H9 (cell line): Measurements from ENCODE around the gene CIDEC. TPM values are rescaled to one million over a fixed set of nuclear protein-coding genes. Genes with fewer than 3 reads are reported as not detected.

Source experiments
- DNase-seq: peaks from one replicate; pipeline ENCODE4 v3.0.0-alpha.2; 2017
- H2AFZ ChIP-seq: one replicate; pipeline ENCODE4 v1.6.1; 2013; ENCODE audit warnings: mild to moderate bottlenecking, low read length, control low read depth, moderate library complexity
- H2AK5ac ChIP-seq: 2 replicates; pipeline ENCODE4 v1.6.1; 2013; ENCODE audit warnings: low read length, control low read depth, mixed read lengths; ENCODE audit not compliant: insufficient read length
- H2BK120ac ChIP-seq: one replicate; pipeline ENCODE4 v1.6.1; 2013; ENCODE audit warnings: low read depth, mild to moderate bottlenecking, low read length, control low read depth, inconsistent platforms; ENCODE audit not compliant: poor library complexity, severe bottlenecking
- H2BK12ac ChIP-seq: 2 replicates; pipeline ENCODE4 v1.6.1; 2013; ENCODE audit warnings: low read length, control low read depth, mixed read lengths, low read depth; ENCODE audit not compliant: insufficient read length
- H2BK15ac ChIP-seq: 2 replicates; pipeline ENCODE4 v1.6.1; 2013; ENCODE audit warnings: low read depth, low read length, control low read depth
- H2BK20ac ChIP-seq: one replicate; pipeline ENCODE4 v1.6.1; 2013; ENCODE audit warnings: low read depth, mild to moderate bottlenecking, low read length, control low read depth, inconsistent platforms; ENCODE audit not compliant: poor library complexity, severe bottlenecking
- H2BK5ac ChIP-seq: 2 replicates; pipeline ENCODE4 v1.6.1; 2013; ENCODE audit warnings: low read length, control low read depth, mixed read lengths; ENCODE audit not compliant: insufficient read length
- H3K14ac ChIP-seq: 2 replicates; pipeline ENCODE4 v1.6.1; 2013; ENCODE audit warnings: low read length, control low read depth; ENCODE audit not compliant: insufficient read depth
- H3K18ac ChIP-seq: 2 replicates; pipeline ENCODE4 v1.6.1; 2013; ENCODE audit warnings: low read depth, mild to moderate bottlenecking, mixed read lengths, low read length, control low read depth; ENCODE audit not compliant: insufficient read length
- H3K23ac ChIP-seq: 2 replicates; pipeline ENCODE4 v1.6.1; 2013; ENCODE audit warnings: low read length, control low read depth, mixed read lengths, low read depth; ENCODE audit not compliant: insufficient read length
- H3K23me2 ChIP-seq: 2 replicates; pipeline ENCODE4 v1.6.1; 2013; ENCODE audit warnings: low read depth, mild to moderate bottlenecking, mixed read lengths, low read length, control low read depth; ENCODE audit not compliant: insufficient read length, poor library complexity, severe bottlenecking
- H3K27ac ChIP-seq: 2 replicates; pipeline ENCODE4 v1.5.1; 2013; ENCODE audit warnings: low read length, control low read depth, mixed read lengths, low read depth; ENCODE audit not compliant: insufficient read length
- H3K27me3 ChIP-seq: 2 replicates; pipeline ENCODE4 v1.6.1; 2013; ENCODE audit warnings: low read length, control low read depth, inconsistent platforms; ENCODE audit not compliant: insufficient read depth
- H3K4ac ChIP-seq: 2 replicates; pipeline ENCODE4 v1.6.1; 2013; ENCODE audit warnings: low read depth, mild to moderate bottlenecking, control low read depth, inconsistent platforms, low read length, moderate library complexity
- H3K4me1 ChIP-seq: 2 replicates; pipeline ENCODE4 v1.6.1; 2013; ENCODE audit warnings: low read length, control low read depth, inconsistent platforms; ENCODE audit not compliant: insufficient read depth
- H3K4me2 ChIP-seq: 2 replicates; pipeline ENCODE4 v1.6.1; 2013; ENCODE audit warnings: low read length, control low read depth, mixed read lengths; ENCODE audit not compliant: insufficient read length, insufficient read depth
- H3K56ac ChIP-seq: 2 replicates; pipeline ENCODE4 v1.6.1; 2013; ENCODE audit warnings: low read depth, mild to moderate bottlenecking, mixed read lengths, low read length, control low read depth; ENCODE audit not compliant: insufficient read length
- H3K79me1 ChIP-seq: 2 replicates; pipeline ENCODE4 v1.6.1; 2013; ENCODE audit warnings: low read depth, mild to moderate bottlenecking, moderate library complexity, low read length, control low read depth, inconsistent platforms; ENCODE audit not compliant: insufficient read depth, poor library complexity, severe bottlenecking
- H3K79me2 ChIP-seq: 2 replicates; pipeline ENCODE4 v1.6.1; 2013; ENCODE audit warnings: low read length, control low read depth, inconsistent platforms; ENCODE audit not compliant: insufficient read depth
- H3K9ac ChIP-seq: 2 replicates; pipeline ENCODE4 v1.6.1; 2013; ENCODE audit warnings: low read length, control low read depth, mixed read lengths; ENCODE audit not compliant: insufficient read length; ENCODE audit errors: extremely low read depth
- H3K9me3 ChIP-seq: one replicate; pipeline ENCODE4 v1.6.1; 2013; ENCODE audit warnings: low read depth, low read length, inconsistent platforms; ENCODE audit not compliant: control insufficient read depth
- H3T11ph ChIP-seq: one replicate; pipeline ENCODE4 v1.6.1; 2013; ENCODE audit warnings: mild to moderate bottlenecking, low read length, control low read depth, inconsistent platforms
- H4K20me1 ChIP-seq: one replicate; pipeline ENCODE4 v1.6.1; 2013; ENCODE audit not compliant: control insufficient read depth, insufficient read length, insufficient read depth
- H4K5ac ChIP-seq: 2 replicates; pipeline ENCODE4 v1.6.1; 2013; ENCODE audit warnings: low read depth, mild to moderate bottlenecking, mixed read lengths, low read length, control low read depth; ENCODE audit not compliant: insufficient read length
- H4K8ac ChIP-seq: replicated peaks from 2 replicates; pipeline ENCODE4 v1.6.1; 2013; ENCODE audit warnings: low read length, control low read depth, mixed read lengths, low read depth; ENCODE audit not compliant: insufficient read length
- H4K91ac ChIP-seq: 2 replicates; pipeline ENCODE4 v1.6.1; 2013; ENCODE audit warnings: low read depth, mild to moderate bottlenecking, moderate library complexity, mixed read lengths, low read length, control low read depth; ENCODE audit not compliant: insufficient read length
- H3K27ac Mint-ChIP-seq, 3 experiments: 2 replicates in 2 of 3; 3 replicates in 1 of 3; pipeline ENCODE4 v1.8.0; 2020 to 2021; ENCODE audit warnings: mixed read lengths in 3 of 3, mild to moderate bottlenecking in 1 of 3, moderate library complexity in 1 of 3
- H3K27me3 Mint-ChIP-seq: 2 replicates; pipeline ENCODE4 v1.8.0; 2021; ENCODE audit warnings: low read depth, mild to moderate bottlenecking, moderate library complexity, mixed read lengths
- H3K36me3 Mint-ChIP-seq, 3 experiments: 2 replicates in 2 of 3; 3 replicates in 1 of 3; pipeline ENCODE4 v1.8.0; 2020 to 2021; ENCODE audit warnings: low read depth in 3 of 3, mixed read lengths in 3 of 3; ENCODE audit not compliant: insufficient read depth in 1 of 3
- H3K4me1 Mint-ChIP-seq, 2 experiments: 2 replicates each; pipeline ENCODE4 v1.8.0; 2020; ENCODE audit warnings: mixed read lengths in 2 of 2
- H3K4me3 Mint-ChIP-seq, 2 experiments: 2 replicates in 1 of 2; 3 replicates in 1 of 2; pipeline ENCODE4 v1.8.0; 2020 to 2021; ENCODE audit warnings: mild to moderate bottlenecking in 2 of 2, mixed read lengths in 2 of 2, moderate library complexity in 1 of 2
- H3K9me3 Mint-ChIP-seq, 2 experiments: 2 replicates in 1 of 2; 3 replicates in 1 of 2; pipeline ENCODE4 v1.8.0; 2020; ENCODE audit warnings: mild to moderate bottlenecking in 2 of 2, mixed read lengths in 2 of 2, moderate library complexity in 1 of 2
- WGBS: extraction: QIAGEN DNeasy Blood & Tissue Kit; methylation state at CpG from one replicate; pipeline ENCODE4 v1.1.7; 2013; ENCODE audit warnings: missing lambda C conversion rate, low lambda C conversion rate, mixed read lengths; ENCODE audit not compliant: insufficient read length; ENCODE audit errors: extremely low coverage; 5-methylcytosine and 5-hydroxymethylcytosine counted together
- total RNA-seq: library from RNA; stranded (reverse); gene quantifications from 2 replicates; pipeline ENCODE4 v1.2.1, GENCODE V29; 2021
- TF ChIP-seq, protein P1 (sequence below): fragments of 200-600 bp; sonication (generic); conservative IDR thresholded peaks from 3 replicates; pipeline ENCODE4 v1.8.0; 2021; ENCODE audit warnings: antibody characterized with exemption, mild to moderate bottlenecking

CIDEC gene
- total RNA-seq, 1 experiment from 2014 or later: not detected

DNA sequence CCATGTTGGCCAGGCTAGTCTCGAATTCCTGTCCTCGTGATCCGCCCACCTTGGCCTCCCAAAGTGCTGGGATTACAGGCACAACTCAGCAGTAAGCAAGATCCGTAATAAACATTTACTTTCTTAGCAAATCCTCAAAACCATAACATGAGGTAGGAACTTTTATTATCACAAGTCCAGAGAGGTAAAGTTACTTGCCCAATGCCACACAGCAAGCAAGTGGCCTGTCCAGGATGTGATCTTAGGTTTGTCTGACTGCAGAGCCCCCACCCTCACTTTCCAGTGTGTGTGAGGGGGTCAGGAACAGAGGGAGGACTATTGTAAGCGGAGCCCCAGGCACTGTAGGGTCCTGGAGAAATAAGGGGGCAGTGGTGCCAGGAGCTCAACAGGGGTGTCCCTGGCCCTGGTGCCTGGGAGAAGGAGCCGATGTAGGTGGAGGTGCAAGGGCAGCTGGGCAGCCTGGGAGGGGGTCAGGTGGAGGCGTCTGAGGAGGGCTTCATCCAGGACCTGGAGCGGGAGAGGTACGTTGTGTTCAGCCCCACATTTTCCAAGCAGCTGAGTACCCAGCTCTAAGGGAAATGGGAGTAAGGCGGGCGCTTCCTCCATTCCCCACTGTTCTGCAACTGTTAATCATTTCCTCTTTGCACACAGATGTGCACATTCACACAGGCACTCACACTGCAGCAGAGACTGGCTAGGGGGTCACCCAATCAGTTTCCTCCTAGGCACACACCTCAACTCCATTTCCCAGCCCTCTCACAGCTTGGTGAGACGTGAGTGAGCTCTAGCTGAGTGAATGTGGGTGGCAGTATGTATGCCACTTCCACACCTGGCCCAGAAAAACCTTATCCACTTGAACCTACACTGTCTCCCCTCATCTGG is 42.1 kb downstream of the CIDEC start:
- no peak overlapping the region for H3K4me2 ChIP-seq
- no peaks in the 10 kb centered on the region; the same call in 1 of the 2 replicates for H3K27me3 ChIP-seq
- no peak overlapping the region for H4K5ac ChIP-seq
- no peak overlapping the region for H2BK5ac ChIP-seq
- no peak overlapping the region for H3T11ph ChIP-seq
- H3K9ac ChIP-seq: no peak overlapping the region
- H3K79me1 ChIP-seq: no peaks in the 10 kb centered on the region
- H3K4me1 ChIP-seq: no peaks in the 10 kb centered on the region
- no peaks in the 10 kb centered on the region for H3K23me2 ChIP-seq
- no CpG with 5 or more reads among the region's 12 CpGs for WGBS
- H3K27ac ChIP-seq: no peak overlapping the region
- TF ChIP-seq, protein P1, sequence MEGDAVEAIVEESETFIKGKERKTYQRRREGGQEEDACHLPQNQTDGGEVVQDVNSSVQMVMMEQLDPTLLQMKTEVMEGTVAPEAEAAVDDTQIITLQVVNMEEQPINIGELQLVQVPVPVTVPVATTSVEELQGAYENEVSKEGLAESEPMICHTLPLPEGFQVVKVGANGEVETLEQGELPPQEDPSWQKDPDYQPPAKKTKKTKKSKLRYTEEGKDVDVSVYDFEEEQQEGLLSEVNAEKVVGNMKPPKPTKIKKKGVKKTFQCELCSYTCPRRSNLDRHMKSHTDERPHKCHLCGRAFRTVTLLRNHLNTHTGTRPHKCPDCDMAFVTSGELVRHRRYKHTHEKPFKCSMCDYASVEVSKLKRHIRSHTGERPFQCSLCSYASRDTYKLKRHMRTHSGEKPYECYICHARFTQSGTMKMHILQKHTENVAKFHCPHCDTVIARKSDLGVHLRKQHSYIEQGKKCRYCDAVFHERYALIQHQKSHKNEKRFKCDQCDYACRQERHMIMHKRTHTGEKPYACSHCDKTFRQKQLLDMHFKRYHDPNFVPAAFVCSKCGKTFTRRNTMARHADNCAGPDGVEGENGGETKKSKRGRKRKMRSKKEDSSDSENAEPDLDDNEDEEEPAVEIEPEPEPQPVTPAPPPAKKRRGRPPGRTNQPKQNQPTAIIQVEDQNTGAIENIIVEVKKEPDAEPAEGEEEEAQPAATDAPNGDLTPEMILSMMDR: no peak
- H3K9me3 ChIP-seq: no peaks in the 10 kb centered on the region
- no peaks in the 10 kb centered on the region for H3K9me3 Mint-ChIP-seq
- H2BK120ac ChIP-seq: no peak overlapping the region
- no peak for DNase-seq
- H4K20me1 ChIP-seq: no peaks in the 10 kb centered on the region
- H3K36me3 Mint-ChIP-seq: peaks cover 24 to 58% (median 48%) of the 10 kb centered on the region in 3 experiments
- H3K18ac ChIP-seq: no peak overlapping the region
- H3K4me3 Mint-ChIP-seq: no peak overlapping the region
- H2BK15ac ChIP-seq: no peak overlapping the region
- no peak overlapping the region for H2BK20ac ChIP-seq
- no peak overlapping the region for H2AK5ac ChIP-seq
- H3K79me2 ChIP-seq: no peaks in the 10 kb centered on the region
- no peak overlapping the region for H2AFZ ChIP-seq
- H3K4ac ChIP-seq: no peak overlapping the region
- no peak overlapping the region; the same call in 1 of the 2 replicates for H3K14ac ChIP-seq
- H2BK12ac ChIP-seq: no peak overlapping the region
- no peak overlapping the region for H3K27ac Mint-ChIP-seq
- H3K4me1 Mint-ChIP-seq: peaks cover 0 to 3% of the 10 kb centered on the region in 2 experiments; a peak in 3 of 4 replicates
- H4K8ac ChIP-seq: no peak overlapping the region
- H4K91ac ChIP-seq: no peak overlapping the region
- H3K56ac ChIP-seq: no peak overlapping the region
- no peak overlapping the region for H3K23ac ChIP-seq
- H3K27me3 Mint-ChIP-seq: no peaks in the 10 kb centered on the region
